Adipocyte (in vitro differentiated cells): ENCODE data around the gene FAM168A.

ENCODE experiments used
- DNase-seq: peaks from one replicate; pipeline ENCODE4 v3.0.0-alpha.2; 2015; ENCODE audit warnings: low read depth
- H3K27me3 ChIP-seq: replicated peaks from 2 replicates; pipeline ENCODE4 v1.7.0; 2013; ENCODE audit warnings: mild to moderate bottlenecking, low read length, moderate library complexity; ENCODE audit not compliant: control insufficient read depth, insufficient read depth
- H3K36me3 ChIP-seq: 2 replicates; pipeline ENCODE4 v1.7.0; 2013; ENCODE audit warnings: low read length, mild to moderate bottlenecking, moderate library complexity; ENCODE audit not compliant: control insufficient read depth, insufficient read depth, severe bottlenecking
- H3K4me1 ChIP-seq: 2 replicates; pipeline ENCODE4 v1.7.0; 2013; ENCODE audit warnings: mild to moderate bottlenecking, low read length, moderate library complexity; ENCODE audit not compliant: control insufficient read depth, insufficient read depth
- H3K4me3 ChIP-seq: 2 replicates; pipeline ENCODE4 v1.7.0; 2013; ENCODE audit warnings: mild to moderate bottlenecking, low read length, moderate library complexity
- H3K9ac ChIP-seq: 2 replicates; pipeline ENCODE4 v1.7.0; 2013; ENCODE audit warnings: mild to moderate bottlenecking, low read length, moderate library complexity
- H3K9me3 ChIP-seq: 2 replicates; pipeline ENCODE4 v1.7.0; 2013; ENCODE audit warnings: mild to moderate bottlenecking, low read length, moderate library complexity; ENCODE audit not compliant: control insufficient read depth

FAM168A gene

DNA sequence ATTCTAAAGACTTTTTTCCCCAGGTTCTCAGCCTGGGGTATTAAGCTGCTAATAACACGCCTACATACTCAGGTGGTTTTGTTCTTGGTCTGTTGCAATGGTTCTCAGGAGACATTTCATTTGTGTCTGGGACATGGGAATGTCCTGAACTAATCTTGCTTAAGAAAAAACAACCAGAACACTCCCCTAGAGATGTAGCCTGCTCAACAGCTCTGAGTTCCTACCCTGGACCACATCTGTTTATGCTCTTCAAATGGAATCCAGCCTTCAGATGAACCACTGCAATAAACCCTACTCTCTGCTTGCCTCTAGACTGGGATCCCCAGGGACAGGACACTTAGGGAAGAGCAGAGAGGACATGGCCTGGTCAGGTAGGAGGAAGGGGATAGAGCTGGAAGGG, 191.8 kb downstream of the FAM168A start:
- no peak overlapping the region for H3K9ac ChIP-seq
- H3K4me1 ChIP-seq, result peaks cover 16% of the 10 kb centered on the region
- peaks cover 33% of the 10 kb centered on the region for H3K36me3 ChIP-seq
- DNase-seq, result peak; percentile 55
- H3K9me3 ChIP-seq, result no peaks in the 10 kb centered on the region
- H3K4me3 ChIP-seq, result no peak overlapping the region
- no peaks in the 10 kb centered on the region for H3K27me3 ChIP-seq

DNA sequence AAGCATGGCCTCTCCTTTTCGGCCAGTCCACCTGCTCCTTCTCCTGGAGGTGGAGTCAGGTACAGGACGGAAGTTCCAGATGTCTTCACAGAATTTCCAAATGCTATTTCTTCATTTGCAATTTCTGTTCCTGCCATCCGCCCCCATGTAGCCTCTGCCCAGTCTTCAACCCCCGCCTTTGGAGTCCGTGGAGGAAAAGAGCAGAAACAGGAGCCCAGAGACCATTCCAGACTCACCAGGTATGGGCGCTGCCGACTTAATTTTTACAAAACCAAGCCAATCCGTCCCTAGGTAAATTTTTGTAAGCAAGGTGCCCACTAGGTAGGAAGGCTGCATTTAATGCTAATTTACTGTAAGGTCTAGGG, 192.8 kb downstream of the FAM168A start:
- H3K27me3 ChIP-seq, result no peaks in the 10 kb centered on the region
- no peak overlapping the region for H3K9ac ChIP-seq
- no peak overlapping the region for H3K4me3 ChIP-seq
- peaks cover 29% of the 10 kb centered on the region for H3K36me3 ChIP-seq
- no peaks in the 10 kb centered on the region for H3K9me3 ChIP-seq
- DNase-seq, result no peak
- peaks cover 18% of the 10 kb centered on the region for H3K4me1 ChIP-seq

DNA sequence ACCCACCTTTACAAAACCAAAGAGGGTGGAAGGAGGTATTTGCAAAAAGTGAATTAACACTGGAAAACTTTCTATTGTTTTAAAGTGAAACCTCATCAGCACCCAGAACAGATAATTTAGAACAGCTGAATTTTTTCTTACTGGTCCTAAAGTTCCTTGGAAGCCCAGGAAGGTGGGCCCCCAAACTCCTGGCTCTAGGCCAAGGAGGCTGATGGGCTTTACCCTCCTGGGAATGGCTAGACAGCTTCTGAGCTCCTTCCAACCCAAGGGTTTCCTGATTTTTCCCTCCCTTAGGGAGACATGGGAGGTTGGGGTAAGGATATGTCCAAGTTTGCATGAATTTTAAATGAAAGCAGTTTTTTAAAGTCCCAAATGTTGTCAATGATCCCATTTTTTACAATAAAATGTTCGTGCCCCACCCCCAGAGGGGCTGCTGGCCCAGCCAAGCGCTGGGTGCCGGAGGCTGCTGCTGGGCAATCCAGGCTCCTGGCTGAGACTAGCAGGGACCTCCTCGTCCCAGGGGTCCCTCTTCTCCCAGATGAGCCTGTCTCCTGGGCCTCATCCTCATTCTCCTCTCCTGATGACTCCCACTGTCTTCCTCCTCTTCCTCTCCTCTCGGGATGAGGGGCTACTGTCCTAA, 193.3 kb downstream of the FAM168A start:
- Histone ChIP-seq H3K4me1 (peaks cover 18% of the 10 kb centered on the region), H3K4me3 (no peak overlapping the region), H3K36me3 (peaks cover 28% of the 10 kb centered on the region), H3K9me3 (no peaks in the 10 kb centered on the region), H3K9ac (no peak overlapping the region), H3K27me3 (no peaks in the 10 kb centered on the region)
- no peak for DNase-seq

DNA sequence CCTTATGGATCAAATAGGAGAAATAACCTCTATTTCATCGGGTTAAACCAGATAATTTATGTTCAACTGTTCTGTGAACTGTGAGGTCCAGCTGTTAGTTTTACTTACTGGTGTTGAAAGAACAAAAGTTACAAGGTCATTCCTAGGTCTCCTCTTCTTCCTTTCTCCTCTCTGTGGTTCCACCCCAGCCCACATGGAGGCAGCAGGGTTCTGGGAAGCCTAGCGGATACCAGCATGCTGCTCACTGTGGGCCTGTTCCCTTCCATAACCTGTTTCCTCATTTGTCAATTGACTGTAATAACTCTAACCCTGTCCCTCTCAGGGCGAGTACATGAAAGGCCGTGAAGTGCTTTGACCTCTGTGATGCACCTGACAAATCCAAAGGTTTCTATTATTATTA, 193.9 kb downstream of the FAM168A start:
- peak; percentile 62 for DNase-seq
- no peaks in the 10 kb centered on the region for H3K9me3 ChIP-seq
- peaks cover 22% of the 10 kb centered on the region for H3K36me3 ChIP-seq
- H3K4me3 ChIP-seq, result no peak overlapping the region
- H3K9ac ChIP-seq, result no peak overlapping the region
- H3K4me1 ChIP-seq, result peaks cover 23% of the 10 kb centered on the region
- no peaks in the 10 kb centered on the region for H3K27me3 ChIP-seq

DNA sequence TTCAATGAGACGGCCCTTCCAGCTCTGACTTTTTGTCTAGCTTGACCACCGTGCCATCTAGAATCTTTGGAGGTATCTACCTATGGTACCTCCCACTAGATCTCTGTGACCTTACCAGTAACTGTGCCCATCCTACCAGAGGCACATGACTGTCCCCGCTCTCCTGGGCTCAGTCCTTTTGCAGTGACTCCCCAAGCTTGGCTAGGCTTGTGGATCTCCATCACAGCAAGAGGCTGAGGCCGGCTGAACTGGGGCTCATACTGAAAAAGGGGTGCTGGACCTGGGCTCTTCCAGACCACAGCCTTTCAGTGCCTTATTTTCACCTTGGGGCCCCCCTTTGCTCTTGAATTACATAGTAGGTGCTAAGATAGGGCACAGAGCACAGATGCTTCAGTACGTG, 194.4 kb downstream of the FAM168A start:
- no peaks in the 10 kb centered on the region for H3K9me3 ChIP-seq
- no peak for DNase-seq
- H3K9ac ChIP-seq, result no peak overlapping the region
- peaks cover 18% of the 10 kb centered on the region for H3K36me3 ChIP-seq
- no peak overlapping the region for H3K4me3 ChIP-seq
- H3K4me1 ChIP-seq, result peaks cover 28% of the 10 kb centered on the region
- no peaks in the 10 kb centered on the region for H3K27me3 ChIP-seq

DNA sequence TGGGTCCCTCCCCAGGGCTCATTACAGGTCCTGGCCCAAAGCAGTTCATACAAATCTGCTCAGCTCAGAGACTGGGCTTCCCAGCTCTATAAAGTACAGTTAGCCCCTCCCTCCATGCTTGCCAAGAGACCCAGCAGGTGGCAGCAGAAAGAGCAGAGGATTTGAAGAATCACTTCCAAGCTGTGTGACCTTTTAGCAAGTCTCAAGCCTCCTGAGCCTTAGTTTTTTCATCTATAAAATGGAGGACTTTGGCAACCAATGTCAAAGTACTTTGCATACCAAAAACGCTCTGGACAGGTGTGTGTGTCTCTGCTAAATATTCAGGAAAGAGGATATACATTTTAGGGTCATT, 195.1 kb downstream of the FAM168A start:
- peaks cover 28% of the 10 kb centered on the region for H3K4me1 ChIP-seq
- H3K4me3 ChIP-seq, result no peak overlapping the region
- H3K9me3 ChIP-seq, result no peaks in the 10 kb centered on the region
- H3K27me3 ChIP-seq, result no peaks in the 10 kb centered on the region
- peak; percentile 30 for DNase-seq
- H3K36me3 ChIP-seq, result peaks cover 15% of the 10 kb centered on the region
- no peak overlapping the region for H3K9ac ChIP-seq

DNA sequence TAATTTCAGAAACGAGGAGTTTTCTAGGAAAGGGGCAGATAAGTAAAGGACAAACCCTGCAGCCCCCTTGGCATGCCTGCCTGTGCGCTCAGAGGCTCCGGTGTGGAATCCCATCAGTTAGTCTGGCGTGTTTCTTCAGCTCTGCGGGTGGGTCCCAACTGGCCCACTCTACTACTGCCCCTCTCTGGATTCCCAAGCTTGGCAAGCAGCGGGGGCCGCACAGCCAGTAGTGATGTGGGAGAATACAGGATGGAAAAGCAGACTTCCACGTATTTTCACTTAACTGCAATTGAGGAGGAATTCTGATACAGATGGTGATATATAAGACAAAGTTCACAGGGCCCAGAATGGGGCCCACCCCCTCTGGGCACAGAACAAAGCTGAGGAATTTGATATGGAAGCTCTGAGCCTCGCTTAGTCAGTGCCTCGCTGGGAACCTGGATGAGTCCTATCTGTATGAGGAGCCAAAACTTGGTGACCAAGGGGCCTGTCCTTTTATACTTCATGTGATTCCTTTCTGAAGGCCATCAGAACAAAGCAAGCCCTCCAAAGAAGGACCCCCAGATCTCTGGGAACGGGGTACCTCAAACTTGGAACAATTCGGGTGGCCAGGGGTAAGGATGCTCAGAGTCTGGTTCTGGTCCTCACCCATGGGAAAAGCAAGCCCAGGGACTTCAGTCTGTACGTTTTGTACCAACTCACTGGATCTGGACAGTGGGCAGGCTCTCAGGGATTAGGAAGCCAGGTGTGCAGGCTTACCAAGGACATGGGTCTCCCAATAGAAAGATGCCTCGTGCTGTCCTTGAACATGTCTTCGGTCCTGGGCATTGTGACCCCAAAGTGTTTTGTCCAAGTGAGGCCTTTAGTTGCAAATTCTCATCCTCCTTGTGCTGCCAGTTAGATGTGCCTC, 195.7 kb downstream of the FAM168A start:
- H3K36me3 ChIP-seq, result peaks cover 10% of the 10 kb centered on the region

DNA sequence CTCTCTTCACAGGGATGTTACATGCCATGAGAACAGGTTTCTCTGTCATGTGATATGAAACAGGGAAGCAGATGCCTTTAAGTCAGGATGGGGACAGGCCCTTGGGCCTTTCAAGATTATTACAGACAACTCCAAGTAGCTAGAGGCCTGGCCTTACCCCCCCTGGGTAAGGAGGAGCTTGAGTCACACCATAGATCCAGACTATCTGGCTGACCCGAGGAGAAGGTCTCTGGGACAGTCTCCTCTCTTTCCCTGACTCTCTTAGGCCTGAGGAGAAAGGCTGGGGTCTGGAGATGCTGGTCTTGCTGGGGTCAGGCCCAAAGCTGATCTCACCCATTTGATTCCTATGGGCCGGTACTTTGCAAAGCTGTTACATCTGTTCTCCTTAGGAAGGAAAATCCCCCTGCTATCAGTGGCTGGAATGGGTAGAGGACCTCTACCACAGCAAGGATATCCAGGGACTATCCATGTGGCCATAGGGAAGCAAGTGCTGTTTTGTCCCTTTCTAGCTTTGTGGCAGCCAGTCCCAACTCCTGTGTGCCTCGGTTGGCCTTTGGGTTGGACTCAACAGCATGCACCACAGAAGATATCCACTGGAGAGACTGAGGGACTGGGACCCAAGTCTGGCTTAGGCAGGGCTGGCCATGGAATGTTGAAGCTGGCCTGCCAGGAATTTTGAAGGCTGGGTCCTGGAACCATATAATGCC, 196.5 kb downstream of the FAM168A start:
- peak overlapping the region; percentile 7 for H3K4me3 ChIP-seq
- H3K9me3 ChIP-seq, result no peaks in the 10 kb centered on the region
- H3K36me3 ChIP-seq, result peaks cover 8% of the 10 kb centered on the region
- H3K9ac ChIP-seq, result peak overlapping the region; percentile 14
- H3K4me1 ChIP-seq, result peaks cover 41% of the 10 kb centered on the region
- no peaks in the 10 kb centered on the region for H3K27me3 ChIP-seq
- DNase-seq, result no peak

More for the DNA sequence above, 195.7 kb downstream of the FAM168A start:
- H3K9ac ChIP-seq, result no peak overlapping the region
- H3K4me3 ChIP-seq, result peak overlapping the region; percentile 7
- no peaks in the 10 kb centered on the region for H3K27me3 ChIP-seq
- no peaks in the 10 kb centered on the region for H3K9me3 ChIP-seq
- peaks cover 33% of the 10 kb centered on the region for H3K4me1 ChIP-seq
- DNase-seq, result no peak

DNA sequence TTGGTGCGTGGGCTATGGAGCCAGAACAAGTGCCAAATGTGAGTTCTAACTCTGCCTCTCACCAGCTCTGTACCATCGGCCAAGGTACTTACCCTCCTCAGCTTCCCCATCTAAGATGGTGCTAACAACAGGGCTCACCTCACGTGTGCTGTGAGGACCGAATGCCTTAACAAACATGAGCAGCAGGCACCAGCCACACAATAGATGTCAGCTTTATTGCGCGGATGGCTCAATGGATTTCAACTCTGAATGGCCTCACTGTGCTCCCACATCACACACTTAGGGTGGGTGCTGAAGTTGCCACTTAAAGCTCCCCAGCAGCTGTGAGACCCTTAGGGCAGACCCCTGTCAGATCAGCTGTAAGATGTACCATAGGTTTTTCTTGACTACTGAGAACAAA, 197.6 kb downstream of the FAM168A start:
- H3K9me3 ChIP-seq, result no peaks in the 10 kb centered on the region
- H3K4me1 ChIP-seq, result peaks cover 50% of the 10 kb centered on the region
- H3K36me3 ChIP-seq, result no peaks in the 10 kb centered on the region
- no peaks in the 10 kb centered on the region for H3K27me3 ChIP-seq
- DNase-seq, result no peak
- H3K9ac ChIP-seq, result no peak overlapping the region
- no peak overlapping the region for H3K4me3 ChIP-seq

DNA sequence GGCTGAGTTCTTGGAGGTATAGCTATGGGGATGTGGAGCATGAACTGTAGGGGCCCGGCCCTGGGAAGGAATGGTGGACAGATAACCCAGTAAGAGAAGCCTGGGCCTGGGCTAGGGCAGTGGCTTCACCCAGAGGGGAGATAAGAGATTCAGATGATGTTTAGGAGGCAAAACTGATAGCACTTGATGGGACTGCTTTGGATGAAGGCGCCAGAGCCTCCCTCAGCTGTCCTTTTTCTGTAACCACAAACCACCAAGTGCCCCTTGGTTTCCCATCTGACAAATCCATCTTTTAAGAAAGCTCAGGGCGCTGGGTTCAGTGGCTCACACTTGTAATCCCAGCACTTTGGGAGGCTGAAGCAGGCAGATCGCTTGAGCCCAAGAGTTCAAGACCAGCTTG, 198.3 kb downstream of the FAM168A start:
- no peak for DNase-seq
- H3K4me3 ChIP-seq, result no peak overlapping the region
- H3K27me3 ChIP-seq, result no peaks in the 10 kb centered on the region
- no peak overlapping the region for H3K9ac ChIP-seq
- H3K36me3 ChIP-seq, result no peaks in the 10 kb centered on the region
- no peaks in the 10 kb centered on the region for H3K9me3 ChIP-seq
- H3K4me1 ChIP-seq, result peaks cover 51% of the 10 kb centered on the region

DNA sequence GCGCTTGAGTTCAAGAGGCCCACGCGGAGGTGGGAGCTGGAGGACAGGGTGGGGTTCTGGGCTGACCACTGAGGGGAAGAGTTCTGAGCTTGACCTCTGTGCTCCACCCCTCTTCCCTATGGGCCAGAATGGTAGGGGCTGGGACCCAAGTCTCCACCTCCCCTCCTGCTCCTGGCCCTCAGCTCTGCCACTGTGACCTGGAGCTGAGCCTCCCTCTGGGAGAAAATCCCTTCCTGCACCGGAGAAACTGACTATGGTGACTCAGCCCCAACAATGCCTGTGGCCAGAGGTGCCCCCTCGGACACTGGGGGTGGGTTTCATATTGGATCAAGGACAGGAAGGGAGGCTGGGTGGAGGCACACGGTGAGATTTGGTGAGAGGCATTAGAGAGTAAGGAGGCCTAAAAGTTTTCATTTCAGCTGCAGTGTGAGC, 198.7 kb downstream of the FAM168A start:
- Histone ChIP-seq H3K27me3 (no peaks in the 10 kb centered on the region), H3K9me3 (no peaks in the 10 kb centered on the region), H3K36me3 (no peaks in the 10 kb centered on the region), H3K4me1 (peaks cover 51% of the 10 kb centered on the region), H3K9ac (no peak overlapping the region), H3K4me3 (no peak overlapping the region)
- DNase-seq, result no peak
